Heart left ventricle (tissue), 13 donors: ENCODE measurements around the gene GALNT12.

Experiments used
- CTCF ChIP-seq, 12 donors: fragments of 200-600 bp; sonication (generic) in 4 of 12; IDR thresholded peaks; one replicate each; pipeline versions ENCODE4 v1.5.0 to v1.8.0; 2018 to 2022; ENCODE audit warnings: antibody characterized with exemption in 12 of 12, mild to moderate bottlenecking in 5 of 12
- POLR2A ChIP-seq, 2 donors: fragments of 450-650 bp; IDR thresholded peaks; one replicate each; pipeline ENCODE4 v1.6.1; 2017; ENCODE audit warnings: antibody characterized with exemption in 2 of 2, mild to moderate bottlenecking in 2 of 2, moderate library complexity in 2 of 2
- donor health status: ischemic (EF 13 %, LVEDD 7.1; RV severe dilation, severe dysfunction).
- donor health status: DM: no; HTN: yes; CAD: no.
- donor health status: DM: no; HTN: no; CAD: no.
- donor health status: ischemic (EF 25% LVEDD 6.9; RV normal size, moderate dysfunction).
- donor health status: ischemic (EF 25% LVEDD 5.7; RV mildly dilated, moderate dysfunction).
- donor health status: ischemic (EF 35%, LVEDD 5.7; RV mildly dilated, moderate dysfunction).
- donor health status: nonischemic (EF 11% LVEDD 7.7; RV severe dilation, severe dysfunction).
- donor health status: DM: yes; HTN: yes; CAD: no.
- donor health status: PGD.
- donor health status: ischemic (EF 29% LVEDD 5.4; RV normal size, mild dysfunction).
- donor health status: nonischemic (EF 23%, LVEDD 6.1; RV moderate dilation, normal function).

GRCh38 chr9:98815391-98815951 is 8.0 kb downstream of the GALNT12 start:
- TF ChIP-seq CTCF (IDR thresholded peaks at IDR 0.05) (no peak), POLR2A (IDR thresholded peaks at IDR 0.05) (no peak)
